Kidney epithelial cell (primary cell): ENCODE measurements around the gene GET4. TPM values are rescaled to one million over a fixed set of nuclear protein-coding genes. Genes with fewer than 3 reads are reported as not detected.

ENCODE experiments used
- DNase-seq: peaks from one replicate; pipeline ENCODE4 v3.0.0-alpha.2; 2010; ENCODE audit warnings: low read depth
- H3K27me3 ChIP-seq: 2 replicates; pipeline ENCODE4 v1.6.0; 2011; ENCODE audit warnings: low read length; ENCODE audit not compliant: control insufficient read depth, insufficient read depth
- H3K36me3 ChIP-seq: 2 replicates; pipeline ENCODE4 v1.5.1; 2011; ENCODE audit warnings: low read length; ENCODE audit not compliant: control insufficient read depth, insufficient read depth
- H3K4me3 ChIP-seq: 2 replicates; pipeline ENCODE4 v1.5.1; 2011; ENCODE audit warnings: low read depth, mild to moderate bottlenecking, control low read depth, low read length
- total RNA-seq: library from RNA; depleted of rRNA; stranded (reverse); fragments of >200 nt; gene quantifications from 2 replicates; pipeline ENCODE4 v1.2.3, GENCODE V29; 2015
- TF ChIP-seq, protein P1 (sequence below): IDR thresholded peaks from 2 replicates; pipeline ENCODE4 v1.5.1; 2011; ENCODE audit warnings: mild to moderate bottlenecking, moderate library complexity, low read length, control low read depth, inconsistent platforms; ENCODE audit not compliant: insufficient read depth, poor library complexity, severe bottlenecking

GET4 gene
- total RNA-seq, 1 donor from 2014 or later, result 63.1 TPM

DNA sequence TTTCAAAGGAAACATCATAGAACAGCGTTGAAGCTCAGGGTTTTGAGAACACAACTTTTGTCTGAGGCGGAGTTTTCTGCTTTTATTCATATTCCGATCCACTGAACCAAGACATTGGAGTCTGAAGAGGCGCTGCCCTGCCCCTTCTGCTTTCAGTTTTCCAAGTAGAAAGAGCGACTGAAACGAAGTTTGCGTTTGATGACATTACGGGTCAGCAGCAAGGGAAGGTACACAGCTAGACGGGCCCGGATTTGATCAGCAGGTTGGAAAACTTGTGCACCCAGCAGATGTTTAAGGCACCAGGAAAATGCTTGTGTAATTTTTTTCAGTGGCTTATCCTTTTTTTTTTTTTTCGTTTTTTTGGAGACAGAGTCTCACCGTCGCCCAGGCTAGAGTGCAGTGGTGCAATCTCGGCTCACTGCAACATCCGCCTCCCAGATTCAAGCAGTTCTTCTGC, 43.4 kb upstream of the GET4 start:
- no peak for DNase-seq
- TF ChIP-seq, protein P1, sequence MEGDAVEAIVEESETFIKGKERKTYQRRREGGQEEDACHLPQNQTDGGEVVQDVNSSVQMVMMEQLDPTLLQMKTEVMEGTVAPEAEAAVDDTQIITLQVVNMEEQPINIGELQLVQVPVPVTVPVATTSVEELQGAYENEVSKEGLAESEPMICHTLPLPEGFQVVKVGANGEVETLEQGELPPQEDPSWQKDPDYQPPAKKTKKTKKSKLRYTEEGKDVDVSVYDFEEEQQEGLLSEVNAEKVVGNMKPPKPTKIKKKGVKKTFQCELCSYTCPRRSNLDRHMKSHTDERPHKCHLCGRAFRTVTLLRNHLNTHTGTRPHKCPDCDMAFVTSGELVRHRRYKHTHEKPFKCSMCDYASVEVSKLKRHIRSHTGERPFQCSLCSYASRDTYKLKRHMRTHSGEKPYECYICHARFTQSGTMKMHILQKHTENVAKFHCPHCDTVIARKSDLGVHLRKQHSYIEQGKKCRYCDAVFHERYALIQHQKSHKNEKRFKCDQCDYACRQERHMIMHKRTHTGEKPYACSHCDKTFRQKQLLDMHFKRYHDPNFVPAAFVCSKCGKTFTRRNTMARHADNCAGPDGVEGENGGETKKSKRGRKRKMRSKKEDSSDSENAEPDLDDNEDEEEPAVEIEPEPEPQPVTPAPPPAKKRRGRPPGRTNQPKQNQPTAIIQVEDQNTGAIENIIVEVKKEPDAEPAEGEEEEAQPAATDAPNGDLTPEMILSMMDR, result no peak
- Histone ChIP-seq H3K4me3 (no peak overlapping the region), H3K36me3 (no peaks in the 10 kb centered on the region), H3K27me3 (no peaks in the 10 kb centered on the region)

DNA sequence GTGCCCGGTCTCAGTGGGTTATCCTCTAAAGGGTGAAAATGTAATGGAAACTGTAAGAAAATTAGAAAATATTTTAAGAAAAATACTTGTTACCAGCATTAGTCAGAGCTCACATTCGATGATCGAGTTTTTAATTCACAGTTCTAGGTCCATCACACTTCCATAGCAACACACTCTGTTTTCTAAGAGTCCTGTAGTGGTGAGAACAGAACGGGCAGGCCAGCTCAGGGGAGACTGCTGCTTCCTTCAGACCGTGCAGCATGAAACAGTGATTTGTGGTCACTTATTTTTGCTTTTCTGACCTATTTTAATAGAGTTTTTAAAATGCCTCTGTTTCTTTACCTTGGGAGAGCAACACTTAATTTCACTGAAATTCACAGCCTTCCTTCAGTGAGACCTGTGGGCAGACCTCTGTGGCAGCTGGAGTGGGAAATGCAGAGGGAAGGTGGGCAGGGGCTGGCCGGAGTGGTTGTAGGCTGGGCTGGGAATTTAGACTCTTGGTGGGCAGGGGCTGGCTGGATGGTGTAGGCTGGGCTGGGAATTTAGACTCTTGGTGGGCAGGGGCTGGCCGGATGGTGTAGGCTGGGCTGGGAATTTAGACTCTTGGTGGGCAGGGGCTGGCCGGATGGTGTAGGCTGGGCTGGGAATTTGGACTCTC, 42.6 kb upstream of the GET4 start:
- TF ChIP-seq, protein P1, result no peak
- DNase-seq, result no peak
- Histone ChIP-seq H3K4me3 (no peak overlapping the region), H3K36me3 (no peaks in the 10 kb centered on the region), H3K27me3 (no peaks in the 10 kb centered on the region)

DNA sequence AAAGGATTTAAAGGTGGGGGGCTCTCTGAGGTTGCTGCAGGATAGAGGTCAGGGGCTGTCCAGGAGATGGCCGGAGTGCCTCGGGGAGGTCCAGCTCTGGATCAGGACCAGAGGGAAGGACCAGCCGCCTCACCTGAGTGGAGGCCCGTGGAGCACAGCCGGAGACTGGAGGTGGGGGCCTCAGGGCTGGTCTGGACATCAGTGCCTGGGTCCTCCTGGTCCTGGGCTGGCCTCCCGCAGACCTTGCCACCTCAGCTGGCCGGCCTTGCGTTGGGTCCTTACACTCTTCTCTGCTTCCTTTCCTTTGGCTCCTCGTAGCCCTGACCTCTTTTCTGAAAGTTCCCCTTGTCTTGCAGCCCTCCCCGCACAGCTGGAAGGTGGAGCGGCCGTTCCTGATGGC, 42.1 kb upstream of the GET4 start:
- H3K4me3 ChIP-seq, result no peak overlapping the region
- no peaks in the 10 kb centered on the region for H3K36me3 ChIP-seq
- DNase-seq, result no peak
- TF ChIP-seq, protein P1, result no peak
- no peaks in the 10 kb centered on the region for H3K27me3 ChIP-seq

DNA sequence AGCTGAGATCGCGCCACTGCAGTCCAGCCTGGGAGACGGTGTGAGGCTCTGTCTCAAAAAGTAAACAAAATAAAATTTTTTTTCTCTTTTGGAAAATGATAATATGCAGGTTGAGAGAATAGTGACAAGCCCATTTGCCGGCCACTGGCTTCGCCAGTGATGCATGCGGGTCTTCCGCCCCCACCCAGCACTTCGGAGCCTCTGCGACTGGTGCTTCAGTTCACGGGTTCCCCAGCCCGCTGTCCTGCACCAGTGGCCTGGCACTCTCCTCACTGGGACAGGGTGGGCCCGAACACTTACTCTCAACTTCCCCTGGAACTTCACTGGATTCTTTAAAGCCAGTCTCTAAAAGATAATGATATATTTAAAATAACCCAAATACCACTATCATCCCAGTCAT, 41.3 kb upstream of the GET4 start:
- Histone ChIP-seq H3K4me3 (no peak overlapping the region), H3K36me3 (no peaks in the 10 kb centered on the region), H3K27me3 (no peaks in the 10 kb centered on the region)
- TF ChIP-seq, protein P1, result no peak
- DNase-seq, result no peak

DNA sequence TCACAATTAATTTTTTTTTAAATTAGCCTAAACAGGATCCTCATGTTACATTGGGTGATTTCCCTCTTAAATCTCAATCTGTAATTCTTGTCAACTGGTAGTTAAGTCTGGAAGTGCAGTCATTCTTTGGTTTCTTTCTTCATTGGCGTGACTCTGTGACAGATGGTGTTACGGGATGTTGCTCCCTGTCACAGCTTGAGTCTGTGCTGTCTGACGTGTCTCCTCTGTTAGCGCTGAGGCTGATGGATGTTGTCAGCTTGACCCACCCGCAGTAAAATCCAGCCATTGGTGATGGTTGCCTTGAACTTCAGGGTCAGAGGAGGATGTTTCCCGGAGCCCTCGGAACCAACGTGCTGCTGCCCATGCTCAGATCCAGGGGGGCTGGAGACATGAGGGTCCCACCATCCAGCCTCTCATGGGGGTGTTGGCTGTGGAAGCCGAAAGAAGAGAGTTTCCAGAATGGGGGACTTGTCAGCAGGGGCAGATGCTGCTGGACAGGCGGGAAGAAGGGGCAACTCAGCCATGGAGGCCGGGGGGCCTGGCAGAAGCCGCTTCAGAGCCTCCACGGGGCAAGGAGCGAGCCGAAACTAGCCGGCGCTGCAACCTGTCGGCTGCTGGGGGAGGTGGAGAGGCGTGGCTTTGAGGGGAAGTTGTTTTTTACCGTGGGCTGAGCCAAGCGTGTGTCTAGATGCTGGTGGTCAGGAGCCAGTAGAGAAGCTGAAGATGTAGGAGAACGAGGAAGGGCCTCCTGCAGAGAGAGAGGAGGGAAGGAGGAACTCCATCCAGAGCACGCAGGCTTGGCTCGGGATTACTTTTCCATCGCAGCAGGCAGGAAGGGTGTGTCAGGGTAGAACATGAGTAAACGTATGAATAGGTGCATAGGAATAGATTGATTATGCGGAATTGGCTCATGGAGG, 40.6 kb upstream of the GET4 start:
- DNase-seq, result no peak
- Histone ChIP-seq H3K36me3 (no peaks in the 10 kb centered on the region), H3K4me3 (no peak overlapping the region), H3K27me3 (no peaks in the 10 kb centered on the region)
- TF ChIP-seq, protein P1, result no peak
